Erythroblast (primary cell): ENCODE results near the gene PARVA.

Experiments used
- GATA1 ChIP-seq: IDR thresholded peaks from 2 replicates; pipeline ENCODE4 v1.6.1; 2011; ENCODE audit warnings: low read depth, mild to moderate bottlenecking, control low read depth, low read length, moderate library complexity
- POLR2A ChIP-seq: IDR thresholded peaks from 2 replicates; pipeline ENCODE4 v1.6.1; 2011; ENCODE audit warnings: mild to moderate bottlenecking, low read length

DNA sequence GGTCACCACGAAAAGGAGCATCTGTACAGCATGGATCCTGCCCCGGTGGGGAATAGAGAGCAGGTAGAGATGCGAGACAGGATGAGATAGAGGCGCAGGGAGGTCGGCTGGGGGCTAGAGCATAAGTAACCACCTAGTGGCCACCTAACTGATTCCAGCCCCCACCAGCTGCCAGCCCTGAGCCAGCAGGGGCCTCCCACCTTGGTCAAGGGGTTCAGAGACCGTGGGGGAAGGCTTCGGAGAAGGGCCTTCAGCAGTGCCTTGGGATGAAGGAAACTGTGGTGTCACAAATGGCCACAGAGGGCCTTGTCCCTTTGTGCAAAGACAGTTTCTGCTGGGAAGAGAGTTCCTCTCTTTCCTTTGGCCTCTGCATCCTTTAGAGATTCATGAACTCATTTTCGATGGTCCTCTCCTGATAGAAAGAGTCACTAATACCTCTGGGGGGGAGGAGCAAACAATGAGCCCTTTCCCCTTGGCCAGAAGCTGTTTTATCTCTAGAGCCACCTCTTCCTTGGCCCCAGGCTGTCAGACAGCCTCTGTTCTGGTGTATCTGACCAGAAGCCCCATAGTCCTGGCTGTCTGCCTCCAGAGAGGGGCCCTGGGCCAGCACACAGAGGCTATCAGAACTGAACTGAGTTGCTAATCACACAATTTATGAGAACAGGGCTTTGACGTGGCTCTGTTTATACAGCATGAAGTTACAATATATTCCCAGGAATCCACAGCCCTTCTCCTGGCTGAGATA lies 146.0 kb downstream of the PARVA start:
- TF ChIP-seq POLR2A (no peak), GATA1 (no peak)
